SU-DHL-6 (cell line): Measurements from ENCODE around the gene PLLP.

Experiments
- CTCF ChIP-seq: fragments of 200-600 bp; sonication (generic); IDR thresholded peaks from one replicate; pipeline ENCODE4 v1.5.1; 2017; ENCODE audit warnings: antibody characterized with exemption, mild to moderate bottlenecking, low read length, moderate library complexity; ENCODE audit not compliant: insufficient read depth, poor library complexity, severe bottlenecking
- EZH2phosphoT487 ChIP-seq: fragments of 200-600 bp; sonication (generic), shearing (Covaris generic); conservative IDR thresholded peaks from 2 replicates; pipeline ENCODE4 v1.6.1; 2018; ENCODE audit warnings: mild to moderate bottlenecking, antibody characterized with exemption, low read length, moderate library complexity, mixed read lengths

- no peak for TF ChIP-seq EZH2phosphoT487
- TF ChIP-seq CTCF: no peak
These were observed 61.4 kb downstream of the PLLP start for GRCh38 chr16:57223057-57223456.
